Lung (tissue), 12 donors: ENCODE results near the gene IQCH. TPM values are rescaled to one million over a fixed set of nuclear protein-coding genes. Genes with fewer than 3 reads are reported as not detected.

Source experiments
- ATAC-seq: fragments of 200-7000 bp; cut with Tn5 transposase; one replicate; pipeline ENCODE4 v1.9.1; 2020; ENCODE audit warnings: moderate number of reproducible peaks; ENCODE audit not compliant: insufficient read depth, low FRiP score
- DNase-seq, 3 donors: peaks; one replicate each; pipeline ENCODE4 v3.0.0-alpha.2; 2013 to 2017
- H3K27ac ChIP-seq, 2 donors: one replicate each; pipeline ENCODE4 v1.5.1; 2013; ENCODE audit warnings: mild to moderate bottlenecking in 2 of 2, moderate library complexity in 2 of 2, control low read depth in 1 of 2, inconsistent platforms in 1 of 2, low read depth in 1 of 2, low read length in 1 of 2
- H3K27me3 ChIP-seq, 3 donors: one replicate each; pipeline ENCODE4 v1.5.1; 2013; ENCODE audit warnings: low read length in 2 of 3; ENCODE audit not compliant: control insufficient read depth in 3 of 3, insufficient read depth in 3 of 3
- H3K36me3 ChIP-seq, 4 donors: one replicate each; pipeline ENCODE4 v1.5.1; 2013; ENCODE audit warnings: low read length in 4 of 4, mild to moderate bottlenecking in 1 of 4, moderate library complexity in 1 of 4; ENCODE audit not compliant: control insufficient read depth in 4 of 4, insufficient read depth in 4 of 4
- H3K4me1 ChIP-seq, 5 donors: one replicate each; pipeline ENCODE4 v1.5.1; 2013; ENCODE audit warnings: low read length in 5 of 5, mild to moderate bottlenecking in 2 of 5, moderate library complexity in 1 of 5; ENCODE audit not compliant: control insufficient read depth in 5 of 5, insufficient read depth in 5 of 5
- H3K4me3 ChIP-seq: one replicate; pipeline ENCODE4 v1.5.1; 2013; ENCODE audit warnings: mild to moderate bottlenecking, control low read depth, moderate library complexity
- H3K9ac ChIP-seq, 2 donors: one replicate each; pipeline ENCODE4 v1.5.1; 2013; ENCODE audit warnings: low read length in 2 of 2, control low read depth in 1 of 2; ENCODE audit not compliant: insufficient read depth in 1 of 2
- H3K9me3 ChIP-seq, 4 donors: one replicate each; pipeline ENCODE4 v1.5.1; 2013; ENCODE audit warnings: low read length in 3 of 4, mild to moderate bottlenecking in 1 of 4, moderate library complexity in 1 of 4; ENCODE audit not compliant: control insufficient read depth in 4 of 4, insufficient read depth in 3 of 4
- CTCF ChIP-seq: IDR thresholded peaks from 2 replicates; pipeline ENCODE4 v1.5.1; 2012; ENCODE audit warnings: mild to moderate bottlenecking; ENCODE audit errors: control extremely low read depth, extremely low read depth
- WGBS, 2 donors: extraction: QIAGEN DNeasy Blood & Tissue Kit; methylation state at CpG; one replicate each; pipeline ENCODE4 v1.1.7; 2013; 5-methylcytosine and 5-hydroxymethylcytosine counted together
- polyA plus RNA-seq, 2 donors: library from polyadenylated mRNA; stranded (reverse); fragments of 200-250 nt; gene quantifications; one replicate each; pipeline ENCODE4 v1.2.1, GENCODE V29; 2013
- total RNA-seq, 2 donors: library from RNA; depleted of rRNA in 1 of 2; stranded (reverse); fragments of >200 nt in 1 of 2; gene quantifications; one replicate each; pipeline ENCODE4 v1.2.1, GENCODE V29; 2014 to 2021
- donor health status: control.
- donor health status: control.
- donor health status: Bipolar disorder and iron deficiency.
- donor health status: healthy.
- donor health status: DM: yes; HTN: yes; CAD: no.

IQCH gene
- total and polyA plus RNA-seq, 4 donors, result 1.1 to 10.5 (median 4.5) TPM

GRCh38 chr15:67523330-67523729, 268.7 kb downstream of the IQCH start:
- Histone ChIP-seq H3K9me3 (no peaks in the 10 kb centered on the region), H3K4me1 (peaks cover 0 to 15% (median 5%) of the 10 kb centered on the region in 5 donors), H3K36me3 (peaks cover 0 to 2% (median 0%) of the 10 kb centered on the region in 4 donors), H3K9ac (no peak overlapping the region), H3K4me3 (no peak overlapping the region), H3K27ac (no peak overlapping the region), H3K27me3 (no peaks in the 10 kb centered on the region)
- WGBS, 2 donors, result 80 to 84% methylated on average over 1 of the region's 1 CpG
- no peak for TF ChIP-seq CTCF
- ATAC-seq (no peak), DNase-seq (no peak)

- no peak for ATAC-seq
- TF ChIP-seq CTCF, result no peak
- no peak overlapping the region for H3K9ac ChIP-seq
Observed at GRCh38 chr15:67524235-67524634, 269.6 kb downstream of the IQCH start.

GRCh38 chr15:67528513-67528912, 273.9 kb downstream of the IQCH start:
- Histone ChIP-seq H3K9ac (no peak overlapping the region), H3K4me3 (no peak overlapping the region), H3K36me3 (peaks cover 0 to 2% (median 0%) of the 10 kb centered on the region in 4 donors), H3K27me3 (no peaks in the 10 kb centered on the region), H3K27ac (no peak overlapping the region), H3K9me3 (no peaks in the 10 kb centered on the region), H3K4me1 (peaks cover 0 to 5% (median 0%) of the 10 kb centered on the region in 5 donors)
- ATAC-seq (no peak), DNase-seq (no peak)
- TF ChIP-seq CTCF, result no peak
- 98 to 99% methylated on average over 3 of the region's 3 CpGs for whole genome bisulfite sequencing, 2 donors

More at GRCh38 chr15:67524235-67524634, 269.6 kb downstream of the IQCH start:
- Histone ChIP-seq H3K27ac (no peak overlapping the region), H3K27me3 (no peaks in the 10 kb centered on the region), H3K4me1 (peaks cover 0 to 15% (median 5%) of the 10 kb centered on the region in 5 donors), H3K36me3 (peaks cover 0 to 2% (median 0%) of the 10 kb centered on the region in 4 donors), H3K4me3 (no peak overlapping the region), H3K9me3 (no peaks in the 10 kb centered on the region)
- no peak for DNase-seq

GRCh38 chr15:67531379-67531914, 276.9 kb downstream of the IQCH start:
- 57 to 76% methylated on average over 3 of the region's 3 CpGs for WGBS, 2 donors
- no peak for ATAC-seq
- no peak overlapping the region for H3K27ac ChIP-seq
- no peaks in the 10 kb centered on the region for H3K27me3 ChIP-seq
- no peak overlapping the region for H3K4me3 ChIP-seq
- H3K36me3 ChIP-seq, result no peaks in the 10 kb centered on the region
- H3K4me1 ChIP-seq, result peaks cover 0 to 2% (median 0%) of the 10 kb centered on the region in 5 donors
- TF ChIP-seq CTCF, result no peak
- no peaks in the 10 kb centered on the region for H3K9me3 ChIP-seq
- H3K9ac ChIP-seq, result no peak overlapping the region
- no peak for DNase-seq
